Midbrain (tissue), 1 donor: ENCODE data around the gene CARD16.

Experiments
- DNase-seq: peaks from one replicate; lab custom pipeline; 2025; lab: John Stamatoyannopoulos, UW

Gene CARD16

GRCh38 chr11:104992781-104993180, 52.4 kb downstream of the CARD16 start:
- DNase-seq = no peak

GRCh38 chr11:104991994-104992393, 53.1 kb downstream of the CARD16 start:
- DNase-seq = no peak
